Hair follicular keratinocyte (primary cell): ENCODE data around the gene PCDHGA12. TPM values are rescaled to one million over a fixed set of nuclear protein-coding genes. Genes with fewer than 3 reads are reported as not detected.

ENCODE experiments used
- total RNA-seq: library from RNA; depleted of rRNA; stranded (reverse); fragments of >200 nt; gene quantifications from 2 replicates; pipeline ENCODE4 v1.2.3, GENCODE V29; 2015

The PCDHGA12 gene
- 1.6 and 4.0 TPM in 2 replicates for total RNA-seq

GRCh38 chr5:141430332-141431113 lies at the start of gene PCDHGA12:
TSS of gene PCDHGA12 (plus strand) at chr5:141430507. CDS start at chr5:141430760, 253 bp downstream.

GRCh38 chr5:141382469-141383294 lies 47.6 kb upstream of the PCDHGA12 start, which contains the start of gene PCDHGA7:
TSS of gene PCDHGA7 (plus strand) at chr5:141382742. CDS start at chr5:141382900, 158 bp downstream.

GRCh38 chr5:141387557-141388311 lies 42.6 kb upstream of the PCDHGA12 start, which contains the start of gene PCDHGB4:
TSS of gene PCDHGB4 (plus strand) at chr5:141387698. CDS start at chr5:141387885, 187 bp downstream.

GRCh38 chr5:141392429-141393198 lies 37.7 kb upstream of the PCDHGA12 start, which contains the start of gene PCDHGA8:
TSS of gene PCDHGA8 (plus strand) at chr5:141392633. CDS start at chr5:141392814, 181 bp downstream.

GRCh38 chr5:141397756-141398551 lies 32.4 kb upstream of the PCDHGA12 start, which contains the start of gene PCDHGB5:
TSS of gene PCDHGB5 (plus strand) at chr5:141397947. CDS start at chr5:141398128, 181 bp downstream.

GRCh38 chr5:141402553-141403243 lies 27.6 kb upstream of the PCDHGA12 start, which contains the start of gene PCDHGA9:
TSS of gene PCDHGA9 (plus strand) at chr5:141402778. CDS start at chr5:141402953, 175 bp downstream.

GRCh38 chr5:141407790-141408505 lies 22.4 kb upstream of the PCDHGA12 start, which contains the start of gene PCDHGB6:
TSS of gene PCDHGB6 (plus strand) at chr5:141408021. CDS start at chr5:141408203, 182 bp downstream.

GRCh38 chr5:141412854-141413539 lies 17.3 kb upstream of the PCDHGA12 start, which contains the start of gene PCDHGA10:
TSS of gene PCDHGA10 (plus strand) at chr5:141412987. CDS start at chr5:141413176, 189 bp downstream.

GRCh38 chr5:141417494-141418172 lies 12.7 kb upstream of the PCDHGA12 start, which contains the start of gene PCDHGB7:
TSS of gene PCDHGB7 (plus strand) at chr5:141417677. CDS start at chr5:141417860, 183 bp downstream.

GRCh38 chr5:141420855-141421488 lies 9.3 kb upstream of the PCDHGA12 start, which contains the start of gene PCDHGA11:
TSS of gene PCDHGA11 (plus strand) at chr5:141421051. CDS start at chr5:141421228, 177 bp downstream.

GRCh38 chr5:141475625-141476131 lies 45.4 kb downstream of the PCDHGA12 start, which contains the start of gene PCDHGC3:
TSS of gene PCDHGC3 (plus strand) at chr5:141475966. CDS start at chr5:141476117, 151 bp downstream.

Other genes starting within 250 kb of the PCDHGA12 start
- 0.16 TPM in 1 of 2 replicates, not detected in the other for gene PCDHB16, start 248.1 kb upstream of the PCDHGA12 start, total RNA-seq
- gene PCDHB9, start 243.3 kb upstream of the PCDHGA12 start, total RNA-seq = 0.08 TPM in 1 of 2 replicates, not detected in the other
- gene PCDHB10, start 238.2 kb upstream of the PCDHGA12 start, total RNA-seq = under 0.01 and 0.04 TPM in 2 replicates
- not detected in 2 replicates for gene PCDHB11, start 230.9 kb upstream of the PCDHGA12 start, total RNA-seq
- gene PCDHB12, start 221.8 kb upstream of the PCDHGA12 start, total RNA-seq = not detected in 2 replicates
- gene PCDHB13, start 216.6 kb upstream of the PCDHGA12 start, total RNA-seq = not detected in 2 replicates
- gene PCDHB14, start 207.2 kb upstream of the PCDHGA12 start, total RNA-seq = 0.04 TPM in 1 of 2 replicates, not detected in the other
- gene PCDHB15, start 185.1 kb upstream of the PCDHGA12 start, total RNA-seq = 0.04 and 0.08 TPM in 2 replicates
- not detected in 2 replicates for gene SLC25A2, start 126.5 kb upstream of the PCDHGA12 start, total RNA-seq
- 28.9 and 35.5 TPM in 2 replicates for gene TAF7, start 109.7 kb upstream of the PCDHGA12 start, total RNA-seq
- gene PCDHGA1, start 100.0 kb upstream of the PCDHGA12 start, total RNA-seq = not detected in 2 replicates
- 0.04 and 0.55 TPM in 2 replicates for gene PCDHGA2, start 91.7 kb upstream of the PCDHGA12 start, total RNA-seq
- 0.04 and 0.08 TPM in 2 replicates for gene PCDHGA3, start 86.7 kb upstream of the PCDHGA12 start, total RNA-seq
- gene PCDHGB1, start 80.4 kb upstream of the PCDHGA12 start, total RNA-seq = 0.23 and 0.38 TPM in 2 replicates
- 0.08 and 0.15 TPM in 2 replicates for gene PCDHGA4, start 75.5 kb upstream of the PCDHGA12 start, total RNA-seq
- gene PCDHGB2, start 70.5 kb upstream of the PCDHGA12 start, total RNA-seq = 0.08 and 0.23 TPM in 2 replicates
- under 0.01 TPM in 1 of 2 replicates, not detected in the other for gene PCDHGA5, start 66.3 kb upstream of the PCDHGA12 start, total RNA-seq
- 0.31 and 0.46 TPM in 2 replicates for gene PCDHGB3, start 60.3 kb upstream of the PCDHGA12 start, total RNA-seq
- 0.15 and 0.16 TPM in 2 replicates for gene PCDHGA6, start 56.6 kb upstream of the PCDHGA12 start, total RNA-seq
- gene PCDHGA7, start 47.8 kb upstream of the PCDHGA12 start, total RNA-seq = 0.11 and 0.86 TPM in 2 replicates
- 1.5 and 3.7 TPM in 2 replicates for gene PCDHGB4, start 42.8 kb upstream of the PCDHGA12 start, total RNA-seq
- gene PCDHGA8, start 37.9 kb upstream of the PCDHGA12 start, total RNA-seq = 0.08 and 0.39 TPM in 2 replicates
- 3.3 and 5.9 TPM in 2 replicates for gene PCDHGB5, start 32.6 kb upstream of the PCDHGA12 start, total RNA-seq
- 0.53 and 0.70 TPM in 2 replicates for gene PCDHGA9, start 27.7 kb upstream of the PCDHGA12 start, total RNA-seq
- gene PCDHGB6, start 22.5 kb upstream of the PCDHGA12 start, total RNA-seq = 0.61 and 0.70 TPM in 2 replicates
- gene PCDHGA10, start 17.5 kb upstream of the PCDHGA12 start, total RNA-seq = 1.3 and 1.6 TPM in 2 replicates
- gene PCDHGB7, start 12.8 kb upstream of the PCDHGA12 start, total RNA-seq = 1.3 and 2.3 TPM in 2 replicates
- gene PCDHGA11, start 9.5 kb upstream of the PCDHGA12 start, total RNA-seq = 0.84 and 0.94 TPM in 2 replicates
- 21.8 and 60.9 TPM in 2 replicates for gene PCDHGC3, start 45.5 kb downstream of the PCDHGA12 start, total RNA-seq
- gene PCDHGC4, start 54.5 kb downstream of the PCDHGA12 start, total RNA-seq = 0.19 and 0.31 TPM in 2 replicates
- gene PCDHGC5, start 58.6 kb downstream of the PCDHGA12 start, total RNA-seq = 1.2 and 5.0 TPM in 2 replicates
- gene DIAPH1, start 188.5 kb downstream of the PCDHGA12 start, total RNA-seq = 99.0 and 100 TPM in 2 replicates
- gene HDAC3, start 206.3 kb downstream of the PCDHGA12 start, total RNA-seq = 51.6 and 61.5 TPM in 2 replicates
- 5.6 and 15.1 TPM in 2 replicates for gene RELL2, start 206.5 kb downstream of the PCDHGA12 start, total RNA-seq
- gene FCHSD1, start 220.9 kb downstream of the PCDHGA12 start, total RNA-seq = 9.1 and 20.4 TPM in 2 replicates